T-helper 2 cell (primary cell): ENCODE data around the gene TTYH2.
A peak's percentile ranks its signal among the peaks of the same experiment; 100 is the strongest.
"Not testable (repeated sequence)": the region's sequence is repeated elsewhere in the genome, so short reads cannot be mapped to it uniquely, and the experiment has no call there.

Source experiments
- DNase-seq, 5 experiments: peaks; one replicate each; pipeline versions ENCODE4 v3.0.0 to v3.0.0-alpha.2; 2012 to 2022
- total RNA-seq, 2 donors: gene quantifications; one replicate each; lab custom pipeline; 2026; lab: John Stamatoyannopoulos, UW

Gene TTYH2, protein sequence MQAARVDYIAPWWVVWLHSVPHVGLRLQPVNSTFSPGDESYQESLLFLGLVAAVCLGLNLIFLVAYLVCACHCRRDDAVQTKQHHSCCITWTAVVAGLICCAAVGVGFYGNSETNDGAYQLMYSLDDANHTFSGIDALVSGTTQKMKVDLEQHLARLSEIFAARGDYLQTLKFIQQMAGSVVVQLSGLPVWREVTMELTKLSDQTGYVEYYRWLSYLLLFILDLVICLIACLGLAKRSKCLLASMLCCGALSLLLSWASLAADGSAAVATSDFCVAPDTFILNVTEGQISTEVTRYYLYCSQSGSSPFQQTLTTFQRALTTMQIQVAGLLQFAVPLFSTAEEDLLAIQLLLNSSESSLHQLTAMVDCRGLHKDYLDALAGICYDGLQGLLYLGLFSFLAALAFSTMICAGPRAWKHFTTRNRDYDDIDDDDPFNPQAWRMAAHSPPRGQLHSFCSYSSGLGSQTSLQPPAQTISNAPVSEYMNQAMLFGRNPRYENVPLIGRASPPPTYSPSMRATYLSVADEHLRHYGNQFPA
- total RNA-seq, result 23.1 to 29.1 reads per million in 2 donors

DNA sequence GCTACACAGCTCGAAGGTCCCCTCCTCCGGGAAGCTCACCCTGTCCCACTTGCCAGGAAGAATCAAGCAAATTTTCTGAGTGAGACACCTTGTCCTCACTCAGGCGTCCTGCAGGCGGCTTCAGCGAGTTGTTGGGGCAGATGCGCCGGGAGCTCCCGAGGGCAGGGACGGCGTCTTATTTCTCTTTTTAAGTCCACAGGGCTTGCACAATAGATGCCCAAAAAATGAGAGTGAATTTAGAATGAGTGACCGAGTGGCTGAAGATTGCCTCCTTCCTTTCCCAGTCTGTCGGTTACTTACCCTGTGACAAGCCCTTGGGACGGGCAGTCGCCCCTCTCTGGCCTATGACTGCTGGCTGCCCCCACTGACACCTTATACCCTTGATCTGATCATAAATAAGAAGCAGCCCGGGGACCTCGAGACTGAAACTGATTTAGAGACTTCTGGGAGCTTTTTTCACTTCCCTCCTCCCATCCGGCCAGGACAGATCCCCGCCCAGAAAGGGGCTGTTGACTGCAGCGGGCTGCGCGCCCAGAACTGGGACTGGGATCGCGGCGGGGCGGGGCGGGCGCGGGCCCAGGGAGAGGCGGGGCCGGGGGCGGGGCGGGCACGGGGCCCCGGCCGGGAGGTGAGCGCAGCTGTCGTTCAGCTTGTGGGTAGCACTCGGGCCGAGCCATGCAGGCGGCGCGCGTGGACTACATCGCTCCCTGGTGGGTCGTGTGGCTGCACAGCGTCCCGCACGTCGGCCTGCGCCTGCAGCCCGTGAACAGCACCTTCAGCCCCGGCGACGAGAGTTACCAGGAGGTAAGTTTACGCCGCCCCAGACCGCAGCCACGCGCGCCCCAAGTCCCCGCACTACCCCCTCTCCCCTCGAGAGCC, at the start of gene TTYH2:
Gene TTYH2 (plus strand): TSS at position 659 of the 879 bp plus-strand sequence. CDS start 17 bp downstream, at position 676.
- DNase-seq, result peak; percentile 57 to 69 (median 60)

DNA sequence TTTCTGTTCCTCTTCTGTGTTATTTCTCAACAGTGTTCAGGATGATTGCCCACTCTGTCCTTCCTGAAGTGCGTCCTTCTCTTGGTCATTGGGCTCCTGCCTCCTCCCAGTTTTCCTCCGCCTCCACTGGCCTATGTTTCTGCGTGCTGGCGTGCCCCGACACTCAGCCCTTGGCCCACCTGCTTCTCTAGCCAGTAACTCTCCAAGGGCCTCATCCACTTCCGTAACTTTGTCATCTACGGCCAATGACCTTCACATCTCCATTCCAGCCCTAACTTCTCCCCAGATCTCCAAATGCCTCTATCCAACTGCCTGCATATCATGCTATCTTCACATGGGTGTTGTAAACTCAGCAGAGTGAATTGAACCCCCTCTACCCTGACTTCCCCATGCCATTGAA, 49.5 kb upstream of the TTYH2 start:
- DNase-seq, result no peak

DNA sequence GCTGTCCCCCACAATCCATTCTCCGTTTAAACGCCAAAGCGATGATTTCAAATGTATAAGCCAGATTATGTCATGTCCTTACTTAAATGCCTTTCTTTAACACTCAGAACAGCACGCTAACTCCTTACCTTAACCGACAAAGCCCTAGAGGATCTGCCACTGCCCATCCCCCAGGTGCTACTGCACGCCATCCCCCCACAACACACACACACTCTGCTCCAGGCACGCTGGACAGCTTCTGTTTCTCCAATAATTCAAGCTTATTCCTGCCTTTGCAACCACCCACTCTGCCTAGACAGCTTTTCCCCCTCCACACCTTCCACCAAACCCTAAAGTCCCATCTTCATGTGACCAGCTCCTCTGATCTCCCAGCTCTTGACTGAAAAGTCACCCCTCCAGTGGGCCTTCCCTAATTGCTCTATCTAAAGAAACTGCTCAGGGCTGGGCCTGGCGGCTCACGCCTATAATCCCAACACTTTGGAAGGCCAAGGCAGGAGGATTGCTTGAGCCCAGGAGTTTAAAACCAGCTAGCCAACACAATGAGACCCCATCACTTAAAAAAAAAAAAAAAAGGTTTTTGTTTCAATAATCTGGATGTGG, 48.8 kb upstream of the TTYH2 start:
- DNase-seq, result no peak

DNA sequence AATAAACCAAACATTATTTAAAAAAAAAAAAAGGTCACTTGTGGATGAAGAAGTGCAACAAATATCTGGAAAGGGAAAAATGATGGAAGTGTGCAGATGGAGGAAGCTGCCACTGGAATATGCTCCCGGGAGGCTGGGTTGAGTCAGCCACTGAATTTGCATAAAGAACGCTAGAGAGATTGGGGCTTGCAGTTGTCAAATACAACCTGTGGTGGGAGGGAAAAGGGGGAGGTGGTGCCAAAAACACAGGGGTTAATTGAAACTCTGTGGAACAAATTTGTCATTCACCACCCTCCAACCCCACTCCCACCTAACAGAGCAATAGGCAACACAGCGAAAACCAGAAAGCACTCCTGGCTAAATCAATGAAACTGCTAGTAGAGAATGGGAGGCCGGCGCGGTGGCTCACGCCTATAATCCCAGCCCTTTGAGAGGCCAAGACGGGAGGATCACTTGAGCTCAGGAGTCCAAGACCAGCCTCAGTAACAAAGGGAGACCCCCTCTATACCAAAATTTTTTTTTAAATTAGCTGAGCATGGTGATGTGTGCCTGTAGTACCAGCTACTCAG, 47.5 kb upstream of the TTYH2 start:
- DNase-seq, result no peak

DNA sequence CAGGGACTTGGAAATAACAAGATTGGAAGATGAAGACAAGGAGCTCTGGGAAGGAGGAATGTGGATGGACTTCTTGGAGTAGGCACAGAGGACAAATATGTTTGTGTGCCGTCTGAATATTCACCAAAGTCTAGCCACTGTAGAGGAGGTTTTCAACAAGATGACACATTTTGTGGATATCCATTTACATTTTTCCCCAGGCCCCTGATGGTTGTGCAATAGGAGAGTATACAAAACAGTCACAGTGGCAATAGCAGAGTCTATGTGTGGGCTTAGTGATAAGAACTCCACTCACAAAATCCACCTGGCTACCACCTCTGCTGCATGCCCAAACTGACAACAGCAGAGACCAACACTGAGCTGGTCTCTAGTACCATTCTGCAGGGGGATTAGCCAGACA, 42.4 kb upstream of the TTYH2 start:
- DNase-seq, result no peak

DNA sequence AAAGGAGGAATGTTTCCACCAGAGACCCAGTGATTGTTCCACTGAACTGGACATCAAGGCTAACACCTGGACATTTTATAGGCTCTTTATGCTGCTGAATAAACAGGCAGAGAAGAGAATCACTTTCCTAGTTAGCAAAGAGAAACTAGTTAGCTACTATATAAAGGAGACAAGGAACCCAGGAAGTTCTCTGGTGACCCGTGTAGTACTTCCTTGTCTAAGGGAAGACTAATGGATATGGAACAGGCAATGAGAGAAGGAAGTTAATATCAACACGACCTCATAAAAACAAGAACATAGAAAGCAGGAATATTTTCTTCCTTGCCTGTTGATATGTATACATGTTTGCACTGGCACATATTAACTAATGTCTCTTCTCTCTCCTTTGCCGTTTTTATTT, 40.7 kb upstream of the TTYH2 start:
- no peak for DNase-seq

DNA sequence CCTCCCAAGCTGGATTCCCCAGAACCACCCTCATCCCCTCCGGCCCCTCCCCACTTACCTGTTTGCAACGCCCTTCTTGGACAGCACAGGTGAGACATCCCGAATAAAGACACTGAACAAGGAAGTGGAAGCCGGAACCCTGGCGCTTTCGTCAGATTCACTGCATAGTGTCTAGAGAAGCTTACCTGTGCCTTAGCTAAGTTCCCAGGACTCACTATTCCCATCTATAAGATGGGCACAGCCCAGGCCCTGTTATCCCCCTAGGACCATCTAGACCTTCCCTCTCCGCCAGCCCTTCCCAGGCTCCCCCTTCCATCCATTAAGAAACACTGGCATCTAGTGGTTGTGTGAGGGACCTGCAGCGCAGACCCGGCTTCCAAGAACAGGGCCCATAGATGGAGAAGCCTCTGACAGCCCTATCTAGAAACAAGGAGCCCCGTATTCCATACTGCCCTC, 36.8 kb upstream of the TTYH2 start:
- peak in 1 of 5 experiments; percentile 32 for DNase-seq

DNA sequence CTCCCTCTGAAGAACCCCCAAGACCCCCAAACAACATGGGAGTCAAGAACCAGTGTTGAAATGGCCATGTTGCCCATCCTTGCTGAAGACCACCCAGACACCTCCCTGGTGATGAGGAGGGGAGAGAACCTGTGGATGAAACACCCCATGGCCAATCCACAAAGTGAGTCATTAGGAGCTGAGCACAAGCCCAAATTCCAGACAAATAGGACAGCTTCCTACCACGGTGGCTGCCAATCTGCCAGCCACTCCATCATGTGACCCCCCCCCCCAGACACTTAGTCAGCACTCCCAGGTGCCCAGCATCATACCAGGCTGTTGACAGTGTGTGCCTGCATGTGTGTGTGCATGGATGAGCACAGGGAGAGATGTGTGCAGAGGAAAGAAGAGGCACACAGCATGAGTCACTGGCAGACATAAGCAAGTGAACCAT, 36.3 kb upstream of the TTYH2 start:
- DNase-seq, result no peak

DNA sequence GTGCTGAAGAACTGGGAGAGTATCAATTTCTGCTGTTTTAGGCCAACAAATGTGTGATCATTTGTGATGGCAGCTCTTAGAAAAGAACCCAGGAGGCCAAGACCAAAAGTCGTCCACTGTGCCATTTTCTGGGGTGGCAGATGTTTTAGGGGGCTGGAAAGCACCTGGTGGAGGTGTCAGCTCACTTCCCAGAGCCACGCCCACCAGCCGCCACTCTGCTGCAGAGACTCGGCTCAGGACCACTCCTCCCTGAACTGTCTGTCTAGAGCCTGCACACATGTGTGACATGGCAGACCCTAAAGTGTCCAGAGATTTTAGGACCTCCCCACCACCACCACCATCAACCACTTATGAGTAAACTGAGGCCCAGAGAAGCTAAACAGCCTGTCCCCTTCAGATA, 33.8 kb upstream of the TTYH2 start:
- no peak for DNase-seq

DNA sequence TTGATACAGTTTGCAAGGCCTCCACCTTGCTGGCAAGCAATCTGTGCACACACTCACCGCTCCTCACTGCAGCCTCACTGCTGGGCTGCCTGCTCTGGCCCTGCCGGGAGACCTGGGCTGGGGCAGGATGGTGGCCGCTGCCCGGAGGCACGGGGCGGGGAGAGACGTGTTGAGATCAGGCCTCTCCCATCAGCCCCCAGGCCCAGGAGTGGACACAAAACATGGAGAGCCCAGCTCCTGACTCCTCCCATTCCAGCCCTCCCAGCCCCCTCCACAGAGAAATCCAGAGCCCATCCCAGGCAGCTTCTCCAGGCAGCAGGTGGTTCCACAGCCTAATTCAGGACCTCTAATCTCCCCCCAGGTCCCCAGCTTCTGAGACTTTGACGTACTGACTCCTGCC, 33.0 kb upstream of the TTYH2 start:
- DNase-seq, result no peak

DNA sequence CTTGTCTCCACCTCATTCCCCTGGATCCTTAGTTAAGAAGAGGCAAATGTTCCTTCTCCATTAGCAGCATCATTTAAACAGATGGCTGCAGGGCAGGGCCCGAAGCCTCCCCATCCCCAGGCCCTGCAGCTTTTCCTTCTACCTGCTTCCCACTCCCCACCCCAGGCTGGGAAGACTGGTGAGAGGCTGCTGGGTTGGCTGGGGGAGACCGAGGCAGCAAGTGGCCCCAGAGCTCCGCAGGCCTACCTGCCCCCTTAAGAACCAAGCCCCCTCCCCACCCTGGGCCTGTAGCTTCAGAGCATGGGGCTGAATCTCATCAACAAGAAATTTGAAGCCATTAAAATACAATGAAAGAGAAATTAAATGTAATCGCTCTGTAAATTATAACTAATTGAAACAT, 32.0 kb upstream of the TTYH2 start:
- no peak for DNase-seq

DNA sequence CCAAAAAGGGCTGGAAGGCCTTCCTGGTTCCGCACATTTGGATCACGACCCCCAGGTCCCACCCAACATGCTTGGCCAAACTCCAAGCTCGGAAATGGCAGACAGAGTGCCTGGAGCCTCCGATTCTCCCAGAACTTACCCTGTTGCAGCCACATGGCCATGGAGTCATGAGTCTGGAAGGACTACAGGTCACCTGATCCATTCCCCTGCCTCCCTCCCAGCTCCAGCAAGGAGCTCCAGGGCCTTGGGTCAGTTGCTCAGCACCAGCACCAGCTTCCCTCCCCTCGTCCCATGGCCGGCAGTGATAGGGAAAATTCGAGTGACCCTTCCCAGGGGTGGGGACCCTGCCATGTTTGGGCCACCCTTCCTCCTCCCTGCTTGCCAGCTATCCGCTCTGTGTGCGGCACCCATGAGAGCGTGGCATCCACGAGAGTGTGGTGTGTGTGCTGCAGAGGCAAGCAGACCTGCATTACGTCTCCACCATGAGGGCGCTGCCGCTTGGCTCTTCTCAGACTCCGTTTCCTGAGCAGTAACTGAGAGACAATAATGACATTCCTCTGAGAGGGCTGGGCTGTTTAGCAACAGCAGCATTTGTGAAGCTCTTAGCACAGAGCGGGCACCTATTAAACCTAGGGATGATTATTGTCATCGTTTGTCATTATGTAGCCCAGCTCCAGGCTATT, 31.2 kb upstream of the TTYH2 start:
- DNase-seq, result no peak

DNA sequence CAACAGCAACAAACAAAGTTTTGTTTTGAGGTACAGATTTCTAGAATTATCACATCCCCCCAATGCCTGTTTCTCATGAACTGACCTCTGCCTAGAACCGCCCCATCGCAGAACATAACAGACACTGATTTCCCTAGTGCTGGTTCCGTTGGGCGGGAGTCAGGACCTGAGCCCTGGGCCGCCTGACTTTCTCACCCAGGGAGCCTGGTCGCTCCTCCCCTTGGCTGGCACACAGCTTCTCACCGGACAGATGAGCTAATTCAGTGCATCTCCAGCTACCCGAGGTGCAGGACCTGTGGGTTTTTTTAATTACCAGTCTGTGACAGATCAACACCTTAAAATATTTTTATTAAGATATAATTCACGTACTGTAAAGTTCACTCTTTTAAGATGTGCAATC, 30.0 kb upstream of the TTYH2 start:
- no peak for DNase-seq

DNA sequence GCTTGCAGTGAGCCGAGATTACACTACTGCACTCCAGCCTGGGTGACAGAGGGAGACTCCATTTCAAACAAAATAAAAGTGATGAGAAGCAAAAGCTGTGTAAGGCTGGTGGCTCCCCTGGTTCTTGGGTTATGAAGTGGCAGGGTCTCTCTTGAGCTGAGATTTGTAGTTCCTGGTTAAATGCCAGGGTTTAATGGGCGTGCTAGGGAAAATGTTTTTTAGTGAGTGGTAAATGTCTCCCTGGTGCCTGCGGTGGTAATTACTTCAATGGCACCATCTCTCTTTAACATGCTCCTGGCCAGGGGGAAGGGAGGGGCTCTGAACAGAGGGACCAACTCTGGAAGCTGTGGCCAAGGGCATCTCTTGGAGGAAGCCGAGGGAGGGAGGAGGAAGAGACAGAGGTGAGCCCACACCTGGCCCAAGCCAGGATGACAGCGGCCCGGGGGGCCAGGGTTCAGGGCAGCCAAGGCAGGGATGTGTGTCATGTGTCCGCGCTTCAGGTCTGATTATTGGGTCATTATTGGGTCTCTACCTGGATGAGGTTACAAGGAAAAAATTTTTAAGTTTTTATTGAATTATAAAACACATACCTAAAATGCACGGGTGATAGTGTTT, 27.7 kb upstream of the TTYH2 start:
- no peak for DNase-seq

DNA sequence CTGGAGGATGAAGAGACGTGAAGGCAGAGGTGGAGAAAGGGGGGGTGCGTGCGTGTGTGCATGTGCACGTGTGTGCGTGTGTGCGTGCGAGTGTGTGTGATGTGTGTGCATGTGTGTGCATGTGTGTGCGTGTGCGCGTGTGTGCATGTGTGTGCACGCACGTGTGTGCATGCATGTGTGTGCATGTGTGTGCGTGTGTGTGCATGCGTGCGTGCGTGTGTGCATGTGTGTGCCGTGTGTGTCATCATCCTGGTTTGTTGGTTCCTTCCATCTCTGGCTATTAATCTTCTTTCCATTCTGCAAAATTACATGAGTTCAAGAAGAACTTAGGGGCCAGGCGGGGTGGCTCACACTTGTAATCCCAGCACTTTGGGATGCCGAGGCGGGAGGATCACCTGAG, 26.9 kb upstream of the TTYH2 start:
- no peak for DNase-seq

DNA sequence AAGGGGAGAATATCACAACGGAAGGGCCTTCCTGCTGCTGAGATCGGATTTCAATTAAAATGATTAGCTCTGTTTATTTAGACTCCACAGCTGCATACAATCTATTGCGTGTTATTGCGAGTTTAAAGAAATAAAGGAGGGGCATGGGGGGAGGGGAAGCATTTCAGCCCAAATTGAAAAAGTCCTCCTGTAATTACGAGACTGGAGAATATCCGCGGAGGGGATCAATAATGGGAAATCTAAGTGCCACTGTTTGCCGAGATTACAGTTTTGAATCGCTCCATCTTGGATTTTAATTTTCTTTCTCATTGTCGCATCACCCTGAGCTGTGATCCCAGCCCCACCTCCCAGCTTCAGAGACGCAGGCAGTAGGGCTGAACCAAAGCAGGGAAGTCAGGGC, 25.6 kb upstream of the TTYH2 start:
- no peak for DNase-seq

DNA sequence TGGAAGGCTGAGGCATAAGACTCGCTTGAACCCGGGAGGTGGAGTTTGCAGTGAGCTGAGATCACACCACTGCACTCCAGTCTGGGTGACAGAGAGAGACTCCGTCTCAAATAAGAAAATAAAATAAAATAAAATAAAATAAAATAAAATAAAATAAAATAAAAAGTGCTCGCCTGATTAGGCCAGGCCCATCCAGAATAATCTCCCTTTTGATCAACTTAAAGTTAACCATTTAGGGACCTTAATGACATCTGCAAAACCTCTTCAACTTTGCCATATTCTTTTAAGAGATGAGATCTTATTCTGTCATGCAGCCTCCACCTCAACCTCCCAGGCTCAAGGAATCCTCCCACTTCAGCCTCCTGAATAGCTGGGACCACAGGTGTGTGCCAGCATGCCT, 24.7 kb upstream of the TTYH2 start:
- DNase-seq, result not testable (repeated sequence)

DNA sequence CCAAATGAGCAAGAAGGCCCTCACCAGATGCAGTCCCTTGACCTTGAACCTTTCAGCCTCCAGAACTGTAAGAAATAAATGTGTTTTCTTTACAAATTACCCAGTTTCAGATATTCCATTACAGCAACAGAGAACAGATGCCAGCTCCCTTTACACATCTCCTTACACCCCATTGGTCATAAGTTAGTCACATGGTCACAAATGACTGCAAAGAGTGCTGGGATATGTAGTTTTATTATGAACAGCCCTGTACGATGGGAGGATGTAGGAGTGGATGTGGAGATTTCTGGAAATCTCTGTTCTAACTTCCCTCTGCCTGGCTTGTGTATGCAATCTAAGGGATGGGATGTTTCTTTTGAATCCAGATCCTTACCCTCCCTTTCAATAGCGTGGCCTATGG, 23.2 kb upstream of the TTYH2 start:
- DNase-seq, result peak in 1 of 5 experiments; percentile 29

DNA sequence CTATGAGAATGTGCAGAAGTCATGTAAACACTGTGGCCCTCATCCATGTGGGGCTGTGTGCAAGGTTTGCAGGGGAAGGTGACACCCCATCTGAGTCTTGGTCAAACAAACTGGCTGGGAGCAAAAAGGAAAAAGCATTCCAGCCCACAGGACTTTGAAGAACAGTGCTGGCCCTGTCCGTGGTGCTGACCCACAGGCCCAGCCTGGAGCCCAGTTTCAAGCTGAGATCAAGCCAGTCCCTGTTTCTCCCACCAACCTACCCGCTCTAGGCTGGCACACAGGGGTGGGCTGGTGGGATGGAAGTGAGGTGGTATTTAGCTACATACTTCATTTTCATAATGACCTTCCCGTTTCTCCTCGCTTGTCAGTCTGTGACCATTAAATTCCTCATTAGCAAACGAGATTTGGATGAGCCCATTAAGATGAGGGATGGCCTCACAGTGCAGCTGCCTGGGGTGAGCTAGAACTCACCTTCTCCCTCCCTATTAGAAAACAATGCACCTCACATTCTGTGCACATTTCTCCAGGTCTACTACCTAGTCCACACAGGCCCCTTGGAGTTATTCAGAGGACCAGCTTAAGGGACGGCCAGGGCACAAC, 22.5 kb upstream of the TTYH2 start:
- no peak for DNase-seq

DNA sequence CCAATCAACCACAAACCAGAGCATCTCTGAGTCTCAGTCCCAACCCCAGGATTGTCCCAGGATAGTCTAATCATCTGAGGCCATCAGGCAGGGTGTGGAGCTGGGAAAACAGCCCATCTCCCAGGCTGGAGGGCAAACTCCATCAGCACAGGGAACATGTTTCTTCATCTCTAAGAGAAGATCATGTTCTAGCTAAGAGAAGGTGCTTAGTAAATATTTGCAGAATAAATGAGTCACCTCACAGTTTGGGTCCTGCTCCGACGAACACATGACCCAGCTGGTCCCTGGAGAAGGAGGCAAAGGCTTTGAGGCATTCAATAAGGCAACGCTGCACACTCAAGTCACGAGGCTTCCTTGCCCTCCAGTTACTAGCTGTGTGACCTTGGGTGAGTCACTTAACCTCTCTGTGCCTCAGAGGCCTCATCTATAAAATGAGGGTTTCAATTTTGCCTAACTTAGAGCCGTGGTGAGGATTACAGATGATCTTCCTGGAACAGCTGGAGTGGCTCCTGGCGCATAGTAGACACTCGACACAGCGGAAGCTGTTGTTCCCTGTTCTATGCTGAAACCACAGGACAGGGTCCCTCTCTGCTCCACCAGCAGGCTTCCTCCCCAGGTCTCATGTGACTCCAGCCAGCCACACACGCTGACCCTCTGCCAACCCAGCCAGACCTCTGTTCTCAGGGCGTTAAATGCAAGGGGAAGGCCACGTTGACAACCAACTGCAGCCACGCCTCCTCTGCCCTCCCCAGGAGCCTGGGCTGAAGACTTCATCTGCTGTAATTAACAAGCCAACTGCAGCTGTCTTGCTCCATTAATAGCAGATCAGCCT, 20.2 kb upstream of the TTYH2 start:
- DNase-seq, result no peak
